Stimulated activated CD4-positive, alpha-beta T cell treated with anti-CD3 and anti-CD28 coated beads, TNF-alpha, amount 100 ng/mL, for 1 hour (primary cell): ENCODE results near the gene FREM2.

Experiments
- DNase-seq, 3 donors: peaks; one replicate each; pipeline ENCODE4 v3.0.0-alpha.2; 2020; ENCODE audit warnings: low read depth in 3 of 3, low spot score in 1 of 3

Gene FREM2

DNA sequence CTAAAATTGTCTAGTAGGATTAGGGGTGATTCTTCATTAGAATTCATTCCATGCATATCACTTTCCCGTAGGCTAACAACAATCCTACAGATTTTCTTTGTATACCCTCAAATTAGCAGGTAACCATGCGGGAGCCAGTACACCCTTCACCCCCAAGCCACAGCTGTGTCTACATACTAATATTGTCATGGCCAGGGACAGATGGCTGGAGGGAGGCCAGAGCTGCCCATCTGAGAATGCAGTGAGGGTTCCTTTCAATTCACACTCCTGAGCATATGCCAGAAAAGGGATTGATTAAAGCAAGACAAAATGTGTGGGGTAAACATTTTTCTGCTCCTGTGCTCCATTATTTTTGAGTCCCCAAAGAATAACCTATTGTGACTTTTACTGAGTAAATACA, 68.9 kb downstream of the FREM2 start:
- DNase-seq, result no peak

- no peak for DNase-seq
Observed at GRCh38 chr13:38758277-38758676, 71.4 kb downstream of the FREM2 start.

DNA sequence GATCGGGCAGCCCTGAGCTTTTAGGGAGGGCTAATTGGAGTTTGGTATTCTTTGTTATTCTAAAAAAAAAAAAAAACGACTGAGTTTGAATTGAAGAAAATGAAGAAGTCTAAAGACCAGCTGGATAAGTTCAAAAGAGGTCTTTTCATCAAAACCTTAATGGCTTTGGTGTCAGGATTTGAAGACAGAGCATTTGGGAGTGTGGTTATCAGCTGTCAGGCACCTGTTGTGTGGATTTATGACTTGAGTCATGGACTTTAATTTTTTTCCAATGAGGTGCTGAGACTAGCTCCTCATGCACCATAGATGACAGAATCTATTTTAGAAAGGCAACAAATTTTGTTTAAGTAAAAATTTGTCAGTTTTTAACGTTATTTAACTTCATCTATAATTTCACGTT, 72.5 kb downstream of the FREM2 start:
- DNase-seq, result no peak

DNA sequence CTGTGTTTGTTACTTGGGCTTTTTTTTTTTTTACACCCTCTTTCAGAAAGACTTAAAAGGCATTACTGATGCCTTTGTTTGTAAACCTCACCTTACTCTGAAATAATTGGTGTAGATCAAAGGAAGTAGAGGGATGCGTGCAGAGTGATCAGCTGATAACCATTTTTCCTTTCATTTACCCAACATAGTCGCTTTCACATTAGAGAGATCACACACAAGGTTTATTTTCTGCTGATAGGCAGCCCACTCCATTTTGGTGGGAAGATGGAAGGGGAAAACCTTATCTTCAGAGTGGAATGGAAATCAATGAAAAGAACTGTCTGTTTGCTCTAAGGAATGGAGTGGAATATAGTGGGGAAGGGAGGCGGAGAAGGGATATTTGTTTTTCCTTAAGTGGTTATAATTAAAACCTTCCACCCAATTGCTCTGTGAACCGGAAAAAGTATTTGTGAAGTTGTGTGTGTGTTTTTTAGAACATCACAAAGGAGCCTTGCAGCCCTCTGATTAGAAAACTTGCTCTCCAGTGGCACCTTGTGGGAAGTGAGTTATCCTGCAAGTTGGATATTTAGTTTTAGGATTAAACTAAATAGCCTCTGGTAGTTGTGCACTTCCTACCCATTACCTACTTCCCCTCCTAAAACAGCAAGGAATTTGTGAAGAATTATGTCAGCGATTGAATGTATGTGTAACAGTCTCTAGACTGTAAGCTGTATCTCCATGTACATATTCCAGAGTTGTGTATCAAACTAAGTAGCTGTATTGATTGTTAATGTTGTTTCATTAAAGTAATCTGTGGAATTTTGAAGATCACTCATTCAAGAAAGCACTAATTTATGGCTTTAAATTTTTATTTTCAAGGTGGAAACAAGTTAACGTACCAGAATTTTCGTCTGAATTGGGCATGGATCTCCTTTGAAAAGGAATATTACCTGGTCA, 76.8 kb downstream of the FREM2 start:
- no peak for DNase-seq

DNA sequence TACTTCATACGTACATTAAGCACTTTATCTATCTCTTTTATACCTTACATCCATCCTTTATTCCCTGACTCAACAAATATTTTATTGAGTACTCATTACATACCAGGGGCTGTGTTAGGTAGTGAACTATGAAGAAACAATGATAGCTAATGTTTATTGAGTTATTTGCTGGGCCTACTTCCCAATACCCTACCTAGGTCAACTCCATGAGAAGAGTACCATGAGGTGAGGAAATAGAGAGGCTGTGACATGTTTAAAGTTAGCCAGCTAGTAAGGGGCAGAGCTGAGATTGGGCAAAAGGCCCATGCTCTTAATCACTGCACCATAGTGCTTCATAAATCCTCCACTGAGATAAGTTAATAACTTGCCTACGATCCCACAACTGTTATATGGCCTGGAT, 79.9 kb downstream of the FREM2 start:
- DNase-seq, result no peak

DNA sequence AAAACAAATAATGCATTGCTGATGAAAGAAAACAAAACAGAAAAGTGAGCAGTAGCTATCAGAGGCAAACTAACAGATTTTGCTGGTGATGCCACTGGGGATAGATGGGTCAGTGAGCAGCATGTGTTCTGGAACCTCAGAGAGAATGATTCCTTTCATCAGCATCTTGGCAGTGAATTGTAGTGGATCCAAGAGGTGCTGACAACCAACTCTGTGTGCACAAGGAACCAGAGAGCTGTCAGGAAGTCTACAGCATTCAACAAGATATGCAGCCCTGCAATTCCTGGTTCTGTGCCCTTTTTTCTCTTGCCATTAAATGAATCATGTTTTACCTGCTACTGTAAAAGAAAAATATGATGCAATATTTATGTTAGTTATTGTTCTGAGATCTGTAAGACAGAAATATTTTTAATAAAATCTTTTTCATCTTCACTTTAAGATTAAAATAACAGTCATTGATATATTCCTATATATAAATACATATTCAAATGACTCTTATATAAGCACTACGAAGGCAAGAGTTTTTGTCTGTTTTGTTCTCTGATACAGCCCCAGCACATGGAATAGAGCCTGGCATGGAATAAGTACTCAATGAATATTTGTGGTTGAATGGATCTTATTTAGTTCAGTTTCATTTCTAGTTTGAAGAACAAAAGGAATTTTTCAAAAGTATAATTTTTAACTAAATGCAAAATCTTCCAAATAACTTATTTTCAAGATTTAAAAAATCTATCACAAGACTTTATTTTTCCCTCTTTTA, 80.8 kb downstream of the FREM2 start:
- DNase-seq, result no peak

- no peak for DNase-seq
Observed at GRCh38 chr13:38769526-38769925, 82.6 kb downstream of the FREM2 start.

GRCh38 chr13:38775085-38775484, 88.2 kb downstream of the FREM2 start:
- DNase-seq, result no peak

- no peak for DNase-seq
Observed at GRCh38 chr13:38777347-38778119, 90.7 kb downstream of the FREM2 start.

DNA sequence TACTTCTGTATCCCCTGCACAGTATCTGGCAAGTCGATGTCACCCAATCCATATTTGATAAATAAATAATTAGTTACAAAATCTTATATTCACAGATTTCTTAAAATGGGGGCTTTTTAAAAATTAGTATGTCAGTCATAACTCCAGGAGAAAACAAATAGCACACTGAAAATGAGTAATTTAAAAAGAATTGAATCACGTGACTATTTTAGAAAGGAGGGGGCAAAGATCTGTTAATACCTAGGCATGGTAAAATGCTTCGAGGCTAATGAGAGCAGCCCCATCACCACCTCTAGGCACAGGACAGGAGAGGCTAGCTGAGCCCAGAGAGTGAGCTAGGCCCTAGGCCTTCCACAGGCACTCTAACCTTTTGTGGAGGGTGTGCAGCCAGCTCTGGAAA, 94.7 kb downstream of the FREM2 start:
- no peak for DNase-seq

GRCh38 chr13:38784036-38784880, 97.4 kb downstream of the FREM2 start:
- DNase-seq, result no peak

DNA sequence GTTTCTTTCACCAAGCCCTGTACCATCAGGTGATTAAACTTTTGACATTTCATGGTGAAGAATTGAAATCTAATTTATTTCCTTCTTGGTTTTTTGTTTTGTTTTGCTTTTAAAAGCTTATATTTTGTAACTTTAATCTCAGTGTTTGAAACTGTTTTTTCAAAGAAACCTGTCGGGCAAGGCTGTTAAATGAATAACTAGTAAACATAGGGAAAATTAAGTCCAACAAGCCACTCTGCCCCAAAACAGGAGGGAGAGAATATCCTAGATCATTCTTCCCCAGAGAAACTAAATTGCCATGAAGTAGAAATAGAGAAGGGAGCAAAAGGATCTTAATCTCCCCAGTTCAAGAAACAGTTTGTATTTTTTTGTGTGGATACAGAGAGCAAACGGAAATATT, 98.2 kb downstream of the FREM2 start:
- no peak for DNase-seq

- no peak for DNase-seq
Observed at GRCh38 chr13:38785490-38785889, 98.6 kb downstream of the FREM2 start.

DNA sequence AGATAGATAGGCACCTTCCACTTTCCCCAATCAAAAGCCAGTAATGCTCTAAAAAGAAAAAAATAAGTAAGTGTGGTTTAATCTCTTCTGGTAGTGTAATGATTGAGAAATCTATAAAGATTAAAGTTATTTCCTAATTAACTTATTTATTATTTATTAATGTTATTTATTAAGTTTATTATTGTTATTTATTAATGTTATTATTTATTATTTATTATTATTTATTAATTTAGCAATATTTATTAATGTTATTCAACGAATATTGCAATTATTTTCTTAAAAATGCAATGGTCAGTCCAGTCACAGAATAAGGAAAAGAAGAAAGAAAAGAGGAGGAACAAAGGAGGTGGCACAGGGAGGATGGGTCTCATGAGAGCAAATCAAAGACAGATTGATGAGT, 100.7 kb downstream of the FREM2 start:
- no peak for DNase-seq

- no peak for DNase-seq
Observed at GRCh38 chr13:38796890-38797289, 110.0 kb downstream of the FREM2 start.

DNA sequence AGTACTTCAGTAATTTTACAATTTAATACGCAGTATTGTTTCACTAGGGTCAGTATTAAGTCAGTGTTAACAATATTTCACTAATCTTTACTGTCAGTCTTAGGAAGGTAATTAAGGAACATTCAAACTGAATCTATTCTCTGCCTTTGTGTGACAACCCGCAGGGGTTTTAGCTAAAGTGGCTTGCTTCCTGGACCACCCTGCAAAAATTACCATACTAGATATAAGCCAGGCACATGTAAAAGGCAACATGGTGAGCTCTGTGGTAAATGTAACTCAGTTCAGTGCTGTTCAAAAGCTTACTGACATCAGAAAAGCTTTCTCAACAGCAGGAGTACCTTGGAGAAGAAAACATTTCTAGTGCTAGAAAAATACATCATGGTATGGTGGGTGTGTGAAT, 116.7 kb downstream of the FREM2 start:
- DNase-seq, result no peak

DNA sequence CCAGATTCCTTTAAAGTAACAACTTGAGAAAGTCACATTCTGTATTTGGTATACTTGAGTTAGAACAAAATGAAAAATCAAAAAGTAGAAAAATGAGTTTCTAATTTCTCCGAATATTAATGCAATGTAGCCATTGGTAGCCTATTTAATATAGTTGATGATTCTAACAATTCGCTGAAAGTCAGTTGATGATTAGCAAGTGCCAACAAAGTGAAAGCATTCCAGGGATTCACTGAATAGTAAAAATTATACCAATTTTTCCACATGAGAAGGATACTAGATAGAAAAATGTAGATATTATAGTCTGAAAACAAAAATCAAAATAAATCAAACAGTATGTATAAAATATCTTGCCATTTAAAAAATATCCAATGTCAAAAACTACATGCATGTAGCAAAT, 117.2 kb downstream of the FREM2 start:
- no peak for DNase-seq

- DNase-seq, result no peak
Observed at GRCh38 chr13:38804536-38804935, 117.7 kb downstream of the FREM2 start.

- no peak for DNase-seq
Observed at GRCh38 chr13:38814331-38814730, 127.5 kb downstream of the FREM2 start.

GRCh38 chr13:38819053-38819452, 132.2 kb downstream of the FREM2 start:
- no peak for DNase-seq

DNA sequence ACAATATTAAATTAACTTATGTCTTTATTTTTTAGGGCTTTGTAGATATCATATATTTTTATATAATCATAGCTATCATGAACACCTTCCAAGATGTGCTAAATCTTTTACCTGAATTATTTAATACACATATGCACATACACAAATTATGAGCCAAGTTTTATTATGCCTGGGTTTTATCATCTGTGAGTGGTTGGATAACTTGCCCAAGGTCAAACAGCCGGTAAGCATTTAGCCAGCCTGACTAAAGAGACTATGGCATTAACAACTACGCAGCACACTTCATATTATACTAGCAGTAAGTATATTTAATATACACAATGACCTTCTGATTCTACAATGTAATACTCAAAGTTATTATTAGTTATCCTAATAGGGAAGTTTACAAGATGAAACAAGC, 132.7 kb downstream of the FREM2 start:
- no peak for DNase-seq
